GM12874 (cell line): ENCODE data around the gene TBCK.

ENCODE experiments used
- CTCF ChIP-seq: IDR thresholded peaks from 2 replicates; pipeline ENCODE4 v1.5.1; 2011; ENCODE audit warnings: low read depth, mild to moderate bottlenecking, control low read depth, low read length, moderate library complexity; ENCODE audit not compliant: insufficient read depth

The TBCK gene

GRCh38 chr4:106080376-106080775 is 235.6 kb downstream of the TBCK start:
- TF ChIP-seq CTCF = no peak

GRCh38 chr4:106079616-106080015 is 236.4 kb downstream of the TBCK start:
- no peak for TF ChIP-seq CTCF

- TF ChIP-seq CTCF = no peak
Observed at GRCh38 chr4:106065018-106065417, 251.0 kb downstream of the TBCK start.

GRCh38 chr4:106063009-106063408 is 253.0 kb downstream of the TBCK start:
- TF ChIP-seq CTCF = no peak

GRCh38 chr4:106062452-106062875 is 253.5 kb downstream of the TBCK start:
- no peak for TF ChIP-seq CTCF

GRCh38 chr4:106058921-106059320 is 257.1 kb downstream of the TBCK start:
- no peak for TF ChIP-seq CTCF

GRCh38 chr4:106056914-106057313 is 259.1 kb downstream of the TBCK start:
- no peak for TF ChIP-seq CTCF

GRCh38 chr4:106051514-106051913 is 264.5 kb downstream of the TBCK start:
- no peak for TF ChIP-seq CTCF
